H9 (cell line): Measurements from ENCODE around the gene RNF111. TPM values are rescaled to one million over a fixed set of nuclear protein-coding genes. Genes with fewer than 3 reads are reported as not detected.
A peak's percentile ranks its signal among the peaks of the same experiment; 100 is the strongest.

Experiments
- DNase-seq: peaks from one replicate; pipeline ENCODE4 v3.0.0-alpha.2; 2017
- H2AFZ ChIP-seq: one replicate; pipeline ENCODE4 v1.6.1; 2013; ENCODE audit warnings: mild to moderate bottlenecking, low read length, control low read depth, moderate library complexity
- H2AK5ac ChIP-seq: 2 replicates; pipeline ENCODE4 v1.6.1; 2013; ENCODE audit warnings: low read length, control low read depth, mixed read lengths; ENCODE audit not compliant: insufficient read length
- H2BK120ac ChIP-seq: one replicate; pipeline ENCODE4 v1.6.1; 2013; ENCODE audit warnings: low read depth, mild to moderate bottlenecking, low read length, control low read depth, inconsistent platforms; ENCODE audit not compliant: poor library complexity, severe bottlenecking
- H2BK12ac ChIP-seq: 2 replicates; pipeline ENCODE4 v1.6.1; 2013; ENCODE audit warnings: low read length, control low read depth, mixed read lengths, low read depth; ENCODE audit not compliant: insufficient read length
- H2BK15ac ChIP-seq: 2 replicates; pipeline ENCODE4 v1.6.1; 2013; ENCODE audit warnings: low read depth, low read length, control low read depth
- H2BK20ac ChIP-seq: one replicate; pipeline ENCODE4 v1.6.1; 2013; ENCODE audit warnings: low read depth, mild to moderate bottlenecking, low read length, control low read depth, inconsistent platforms; ENCODE audit not compliant: poor library complexity, severe bottlenecking
- H2BK5ac ChIP-seq: 2 replicates; pipeline ENCODE4 v1.6.1; 2013; ENCODE audit warnings: low read length, control low read depth, mixed read lengths; ENCODE audit not compliant: insufficient read length
- H3K14ac ChIP-seq: 2 replicates; pipeline ENCODE4 v1.6.1; 2013; ENCODE audit warnings: low read length, control low read depth; ENCODE audit not compliant: insufficient read depth
- H3K18ac ChIP-seq: 2 replicates; pipeline ENCODE4 v1.6.1; 2013; ENCODE audit warnings: low read depth, mild to moderate bottlenecking, mixed read lengths, low read length, control low read depth; ENCODE audit not compliant: insufficient read length
- H3K23ac ChIP-seq: 2 replicates; pipeline ENCODE4 v1.6.1; 2013; ENCODE audit warnings: low read length, control low read depth, mixed read lengths, low read depth; ENCODE audit not compliant: insufficient read length
- H3K23me2 ChIP-seq: 2 replicates; pipeline ENCODE4 v1.6.1; 2013; ENCODE audit warnings: low read depth, mild to moderate bottlenecking, mixed read lengths, low read length, control low read depth; ENCODE audit not compliant: insufficient read length, poor library complexity, severe bottlenecking
- H3K27ac ChIP-seq: 2 replicates; pipeline ENCODE4 v1.5.1; 2013; ENCODE audit warnings: low read length, control low read depth, mixed read lengths, low read depth; ENCODE audit not compliant: insufficient read length
- H3K27me3 ChIP-seq: 2 replicates; pipeline ENCODE4 v1.6.1; 2013; ENCODE audit warnings: low read length, control low read depth, inconsistent platforms; ENCODE audit not compliant: insufficient read depth
- H3K4ac ChIP-seq: 2 replicates; pipeline ENCODE4 v1.6.1; 2013; ENCODE audit warnings: low read depth, mild to moderate bottlenecking, control low read depth, inconsistent platforms, low read length, moderate library complexity
- H3K4me1 ChIP-seq: 2 replicates; pipeline ENCODE4 v1.6.1; 2013; ENCODE audit warnings: low read length, control low read depth, inconsistent platforms; ENCODE audit not compliant: insufficient read depth
- H3K4me2 ChIP-seq: 2 replicates; pipeline ENCODE4 v1.6.1; 2013; ENCODE audit warnings: low read length, control low read depth, mixed read lengths; ENCODE audit not compliant: insufficient read length, insufficient read depth
- H3K56ac ChIP-seq: 2 replicates; pipeline ENCODE4 v1.6.1; 2013; ENCODE audit warnings: low read depth, mild to moderate bottlenecking, mixed read lengths, low read length, control low read depth; ENCODE audit not compliant: insufficient read length
- H3K79me1 ChIP-seq: 2 replicates; pipeline ENCODE4 v1.6.1; 2013; ENCODE audit warnings: low read depth, mild to moderate bottlenecking, moderate library complexity, low read length, control low read depth, inconsistent platforms; ENCODE audit not compliant: insufficient read depth, poor library complexity, severe bottlenecking
- H3K79me2 ChIP-seq: 2 replicates; pipeline ENCODE4 v1.6.1; 2013; ENCODE audit warnings: low read length, control low read depth, inconsistent platforms; ENCODE audit not compliant: insufficient read depth
- H3K9ac ChIP-seq: 2 replicates; pipeline ENCODE4 v1.6.1; 2013; ENCODE audit warnings: low read length, control low read depth, mixed read lengths; ENCODE audit not compliant: insufficient read length; ENCODE audit errors: extremely low read depth
- H3K9me3 ChIP-seq: one replicate; pipeline ENCODE4 v1.6.1; 2013; ENCODE audit warnings: low read depth, low read length, inconsistent platforms; ENCODE audit not compliant: control insufficient read depth
- H3T11ph ChIP-seq: one replicate; pipeline ENCODE4 v1.6.1; 2013; ENCODE audit warnings: mild to moderate bottlenecking, low read length, control low read depth, inconsistent platforms
- H4K20me1 ChIP-seq: one replicate; pipeline ENCODE4 v1.6.1; 2013; ENCODE audit not compliant: control insufficient read depth, insufficient read length, insufficient read depth
- H4K5ac ChIP-seq: 2 replicates; pipeline ENCODE4 v1.6.1; 2013; ENCODE audit warnings: low read depth, mild to moderate bottlenecking, mixed read lengths, low read length, control low read depth; ENCODE audit not compliant: insufficient read length
- H4K8ac ChIP-seq: replicated peaks from 2 replicates; pipeline ENCODE4 v1.6.1; 2013; ENCODE audit warnings: low read length, control low read depth, mixed read lengths, low read depth; ENCODE audit not compliant: insufficient read length
- H4K91ac ChIP-seq: 2 replicates; pipeline ENCODE4 v1.6.1; 2013; ENCODE audit warnings: low read depth, mild to moderate bottlenecking, moderate library complexity, mixed read lengths, low read length, control low read depth; ENCODE audit not compliant: insufficient read length
- H3K27ac Mint-ChIP-seq, 3 experiments: 2 replicates in 2 of 3; 3 replicates in 1 of 3; pipeline ENCODE4 v1.8.0; 2020 to 2021; ENCODE audit warnings: mixed read lengths in 3 of 3, mild to moderate bottlenecking in 1 of 3, moderate library complexity in 1 of 3
- H3K27me3 Mint-ChIP-seq: 2 replicates; pipeline ENCODE4 v1.8.0; 2021; ENCODE audit warnings: low read depth, mild to moderate bottlenecking, moderate library complexity, mixed read lengths
- H3K36me3 Mint-ChIP-seq, 3 experiments: 2 replicates in 2 of 3; 3 replicates in 1 of 3; pipeline ENCODE4 v1.8.0; 2020 to 2021; ENCODE audit warnings: low read depth in 3 of 3, mixed read lengths in 3 of 3; ENCODE audit not compliant: insufficient read depth in 1 of 3
- H3K4me1 Mint-ChIP-seq, 2 experiments: 2 replicates each; pipeline ENCODE4 v1.8.0; 2020; ENCODE audit warnings: mixed read lengths in 2 of 2
- H3K4me3 Mint-ChIP-seq, 2 experiments: 2 replicates in 1 of 2; 3 replicates in 1 of 2; pipeline ENCODE4 v1.8.0; 2020 to 2021; ENCODE audit warnings: mild to moderate bottlenecking in 2 of 2, mixed read lengths in 2 of 2, moderate library complexity in 1 of 2
- H3K9me3 Mint-ChIP-seq, 2 experiments: 2 replicates in 1 of 2; 3 replicates in 1 of 2; pipeline ENCODE4 v1.8.0; 2020; ENCODE audit warnings: mild to moderate bottlenecking in 2 of 2, mixed read lengths in 2 of 2, moderate library complexity in 1 of 2
- WGBS: extraction: QIAGEN DNeasy Blood & Tissue Kit; methylation state at CpG from one replicate; pipeline ENCODE4 v1.1.7; 2013; ENCODE audit warnings: missing lambda C conversion rate, low lambda C conversion rate, mixed read lengths; ENCODE audit not compliant: insufficient read length; ENCODE audit errors: extremely low coverage; 5-methylcytosine and 5-hydroxymethylcytosine counted together
- total RNA-seq: library from RNA; stranded (reverse); gene quantifications from 2 replicates; pipeline ENCODE4 v1.2.1, GENCODE V29; 2021
- TF ChIP-seq, protein P1 (sequence below): fragments of 200-600 bp; sonication (generic); conservative IDR thresholded peaks from 3 replicates; pipeline ENCODE4 v1.8.0; 2021; ENCODE audit warnings: antibody characterized with exemption, mild to moderate bottlenecking

RNF111 gene
- total RNA-seq, 1 experiment from 2014 or later, result 28.0 TPM

DNA sequence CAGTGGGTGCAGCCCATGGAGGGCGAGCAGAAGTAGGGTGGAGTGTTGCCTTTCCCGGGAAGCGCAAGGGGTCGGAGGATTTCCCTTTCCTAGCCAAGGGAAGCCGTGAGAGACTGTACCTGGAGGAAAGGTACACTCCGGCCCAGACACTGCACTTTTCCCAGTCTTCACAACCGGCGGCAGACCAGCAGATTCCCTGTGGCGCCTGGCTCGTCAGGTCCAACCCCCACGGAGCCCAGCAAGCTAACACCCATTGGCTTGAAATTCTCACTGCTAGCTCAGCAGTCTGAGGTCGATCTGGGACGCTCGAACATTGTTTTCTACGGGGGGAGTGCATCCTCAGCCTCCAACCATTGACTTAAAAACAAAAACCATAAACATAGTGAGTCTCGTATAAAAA, 144.0 kb downstream of the RNF111 start:
- H3K27me3 Mint-ChIP-seq, result no peaks in the 10 kb centered on the region
- Histone ChIP-seq H3T11ph (no peak overlapping the region), H3K23ac (no peak overlapping the region), H3K27ac (no peak overlapping the region), H3K4me2 (no peak overlapping the region), H2BK12ac (no peak overlapping the region), H4K8ac (no peak overlapping the region), H3K4ac (no peak overlapping the region), H4K20me1 (no peaks in the 10 kb centered on the region), H3K79me1 (peaks cover 3% of the 10 kb centered on the region), H2BK5ac (no peak overlapping the region), H4K91ac (no peak overlapping the region), H3K4me1 (no peaks in the 10 kb centered on the region), H3K79me2 (no peaks in the 10 kb centered on the region), H3K27me3 (no peaks in the 10 kb centered on the region), H3K56ac (no peak overlapping the region), H3K9me3 (no peaks in the 10 kb centered on the region), H2BK15ac (no peak overlapping the region), H2BK120ac (no peak overlapping the region), H3K23me2 (no peaks in the 10 kb centered on the region), H3K18ac (no peak overlapping the region), H3K9ac (no peak overlapping the region), H3K14ac (no peak overlapping the region; the same call in 1 of the 2 replicates), H4K5ac (no peak overlapping the region), H2AK5ac (no peak overlapping the region), H2AFZ (no peak overlapping the region), H2BK20ac (no peak overlapping the region)
- no CpG with 5 or more reads among the region's 16 CpGs for WGBS
- TF ChIP-seq, protein P1, sequence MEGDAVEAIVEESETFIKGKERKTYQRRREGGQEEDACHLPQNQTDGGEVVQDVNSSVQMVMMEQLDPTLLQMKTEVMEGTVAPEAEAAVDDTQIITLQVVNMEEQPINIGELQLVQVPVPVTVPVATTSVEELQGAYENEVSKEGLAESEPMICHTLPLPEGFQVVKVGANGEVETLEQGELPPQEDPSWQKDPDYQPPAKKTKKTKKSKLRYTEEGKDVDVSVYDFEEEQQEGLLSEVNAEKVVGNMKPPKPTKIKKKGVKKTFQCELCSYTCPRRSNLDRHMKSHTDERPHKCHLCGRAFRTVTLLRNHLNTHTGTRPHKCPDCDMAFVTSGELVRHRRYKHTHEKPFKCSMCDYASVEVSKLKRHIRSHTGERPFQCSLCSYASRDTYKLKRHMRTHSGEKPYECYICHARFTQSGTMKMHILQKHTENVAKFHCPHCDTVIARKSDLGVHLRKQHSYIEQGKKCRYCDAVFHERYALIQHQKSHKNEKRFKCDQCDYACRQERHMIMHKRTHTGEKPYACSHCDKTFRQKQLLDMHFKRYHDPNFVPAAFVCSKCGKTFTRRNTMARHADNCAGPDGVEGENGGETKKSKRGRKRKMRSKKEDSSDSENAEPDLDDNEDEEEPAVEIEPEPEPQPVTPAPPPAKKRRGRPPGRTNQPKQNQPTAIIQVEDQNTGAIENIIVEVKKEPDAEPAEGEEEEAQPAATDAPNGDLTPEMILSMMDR, result no peak
- H3K4me1 Mint-ChIP-seq, result peaks cover 14 to 15% of the 10 kb centered on the region in 2 experiments
- no peak for DNase-seq
- H3K9me3 Mint-ChIP-seq, result peaks cover 27 to 34% of the 10 kb centered on the region in 2 experiments
- H3K36me3 Mint-ChIP-seq, result peaks cover 76 to 99% (median 98%) of the 10 kb centered on the region in 3 experiments
- H3K4me3 Mint-ChIP-seq, result no peak overlapping the region
- H3K27ac Mint-ChIP-seq, result peak overlapping the region in 1 of 3 experiments; percentile 21; a peak in 2 of 7 replicates
